ENCODE data around the gene GLI3. TPM values are rescaled to one million over a fixed set of nuclear protein-coding genes. Genes with fewer than 3 reads are reported as not detected.

GLI3 gene
- total RNA-seq, 1 donor from 2014 or later = 2.2 TPM

DNA sequence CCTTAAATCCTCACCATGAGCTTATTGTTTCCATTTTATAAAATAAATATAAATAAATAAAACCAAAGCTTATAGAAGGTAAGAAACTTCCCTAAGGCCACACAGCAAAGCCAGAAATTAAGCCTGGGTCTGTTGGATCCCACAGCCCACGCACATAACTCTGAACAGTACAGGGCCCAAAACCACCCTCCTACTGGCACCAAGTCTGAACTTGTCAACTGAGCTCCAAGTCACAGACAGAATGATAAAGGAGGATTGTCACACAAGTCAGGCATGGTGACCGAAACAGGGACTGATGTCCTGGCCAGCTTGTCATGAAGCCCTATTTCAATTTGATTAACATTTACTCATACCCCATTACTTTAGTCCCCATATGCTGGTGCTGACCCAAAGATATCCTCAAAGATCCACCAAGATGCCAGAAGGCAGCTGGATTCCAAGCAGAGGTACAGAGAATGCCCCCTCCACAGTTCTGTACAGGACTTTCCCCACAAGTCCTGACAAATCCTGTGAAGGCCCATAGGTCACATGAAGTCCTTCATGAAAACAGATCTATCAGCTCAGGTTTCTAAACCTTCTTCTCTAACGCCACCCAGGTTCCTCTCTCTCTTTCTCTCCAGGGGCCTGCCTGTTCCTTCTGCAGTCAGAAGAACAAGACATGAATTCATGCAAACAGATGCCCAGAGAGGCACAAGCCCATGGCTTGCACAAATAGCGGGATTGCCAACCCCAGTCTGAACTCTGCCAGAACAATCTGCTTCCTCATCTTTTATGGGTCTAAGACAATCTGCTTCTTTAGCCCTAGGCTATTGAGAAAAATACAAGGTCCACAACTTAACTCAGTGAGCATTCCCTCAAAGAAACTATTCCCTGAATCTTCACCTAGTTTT is 60.9 kb downstream of the GLI3 start:
- H3K4me3 ChIP-seq = no peak overlapping the region
- H3K4me1 ChIP-seq = no peaks in the 10 kb centered on the region
- TF ChIP-seq, protein P1, sequence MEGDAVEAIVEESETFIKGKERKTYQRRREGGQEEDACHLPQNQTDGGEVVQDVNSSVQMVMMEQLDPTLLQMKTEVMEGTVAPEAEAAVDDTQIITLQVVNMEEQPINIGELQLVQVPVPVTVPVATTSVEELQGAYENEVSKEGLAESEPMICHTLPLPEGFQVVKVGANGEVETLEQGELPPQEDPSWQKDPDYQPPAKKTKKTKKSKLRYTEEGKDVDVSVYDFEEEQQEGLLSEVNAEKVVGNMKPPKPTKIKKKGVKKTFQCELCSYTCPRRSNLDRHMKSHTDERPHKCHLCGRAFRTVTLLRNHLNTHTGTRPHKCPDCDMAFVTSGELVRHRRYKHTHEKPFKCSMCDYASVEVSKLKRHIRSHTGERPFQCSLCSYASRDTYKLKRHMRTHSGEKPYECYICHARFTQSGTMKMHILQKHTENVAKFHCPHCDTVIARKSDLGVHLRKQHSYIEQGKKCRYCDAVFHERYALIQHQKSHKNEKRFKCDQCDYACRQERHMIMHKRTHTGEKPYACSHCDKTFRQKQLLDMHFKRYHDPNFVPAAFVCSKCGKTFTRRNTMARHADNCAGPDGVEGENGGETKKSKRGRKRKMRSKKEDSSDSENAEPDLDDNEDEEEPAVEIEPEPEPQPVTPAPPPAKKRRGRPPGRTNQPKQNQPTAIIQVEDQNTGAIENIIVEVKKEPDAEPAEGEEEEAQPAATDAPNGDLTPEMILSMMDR (IDR thresholded peaks at IDR 0.05) = no peak
- H3K36me3 ChIP-seq = peaks cover 0 to 2% of the 10 kb centered on the region in 2 donors
- DNase-seq (ENCODE audit: low spot score in 2 of 2) = no peak
- no peaks in the 10 kb centered on the region for H3K27me3 ChIP-seq
- no peaks in the 10 kb centered on the region for H3K9me3 ChIP-seq
- no peak overlapping the region for H3K27ac ChIP-seq
- intact Hi-C loops (cut with DNase I) = no loop called here

DNA sequence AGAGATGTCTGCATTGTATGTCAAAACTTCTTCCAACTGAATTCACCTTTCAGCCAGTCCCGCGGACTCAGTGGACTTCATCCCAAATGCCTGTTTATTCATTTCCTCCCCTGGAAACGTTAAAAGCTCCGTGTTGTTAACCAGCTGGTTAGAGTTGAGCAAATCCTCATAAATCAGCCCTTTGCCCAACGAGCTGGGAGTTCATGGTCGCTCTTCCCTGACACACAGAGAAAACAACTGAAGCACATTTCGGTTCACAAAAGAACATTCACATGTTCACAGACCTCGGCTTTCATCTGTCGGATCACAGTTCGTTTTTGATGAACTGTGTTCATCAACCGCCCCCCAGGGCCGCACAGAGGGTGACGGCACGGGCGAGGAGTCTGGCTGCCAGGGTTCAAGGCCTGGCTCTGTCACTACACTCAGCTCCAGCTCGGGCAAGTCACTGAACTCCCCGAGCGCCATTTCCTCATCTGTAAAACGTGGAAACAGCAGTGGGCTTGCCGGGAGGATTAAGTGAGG is 62.6 kb downstream of the GLI3 start:
- H3K9me3 ChIP-seq = no peaks in the 10 kb centered on the region
- H3K27ac ChIP-seq = no peak overlapping the region
- intact Hi-C loops (cut with DNase I) = no loop called here
- H3K36me3 ChIP-seq = no peaks in the 10 kb centered on the region
- H3K27me3 ChIP-seq = no peaks in the 10 kb centered on the region
- no peak for DNase-seq (ENCODE audit: low spot score in 2 of 2)
- TF ChIP-seq, protein P1 (IDR thresholded peaks at IDR 0.05) = no peak
- H3K4me3 ChIP-seq = no peak overlapping the region
- H3K4me1 ChIP-seq = no peaks in the 10 kb centered on the region

DNA sequence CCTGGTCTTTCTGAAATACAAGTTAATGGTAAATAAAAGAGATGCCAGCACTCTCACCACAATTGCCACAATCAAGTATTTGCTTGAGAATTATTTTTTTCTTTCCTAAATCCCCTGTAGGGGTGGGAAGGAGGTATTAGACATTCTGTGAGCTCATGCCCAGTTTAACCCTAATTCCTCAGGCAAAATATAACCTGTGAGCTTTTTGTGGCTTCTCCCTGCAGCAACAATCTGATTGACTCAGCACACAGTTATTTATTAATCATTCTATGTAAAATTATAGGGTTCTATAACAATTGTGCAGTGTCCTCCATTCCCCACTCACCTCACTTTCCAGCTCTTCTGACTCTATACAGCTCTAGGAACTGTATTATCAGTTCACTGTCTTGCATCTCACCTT is 66.3 kb downstream of the GLI3 start:
- Histone ChIP-seq H3K36me3 (no peaks in the 10 kb centered on the region), H3K4me3 (no peak overlapping the region), H3K27ac (no peak overlapping the region), H3K27me3 (no peaks in the 10 kb centered on the region), H3K9me3 (no peaks in the 10 kb centered on the region), H3K4me1 (no peaks in the 10 kb centered on the region)
- DNase-seq (ENCODE audit: low spot score in 2 of 2) = no peak
- intact Hi-C loops (cut with DNase I) = no loop called here
- TF ChIP-seq, protein P1 (IDR thresholded peaks at IDR 0.05) = no peak

DNA sequence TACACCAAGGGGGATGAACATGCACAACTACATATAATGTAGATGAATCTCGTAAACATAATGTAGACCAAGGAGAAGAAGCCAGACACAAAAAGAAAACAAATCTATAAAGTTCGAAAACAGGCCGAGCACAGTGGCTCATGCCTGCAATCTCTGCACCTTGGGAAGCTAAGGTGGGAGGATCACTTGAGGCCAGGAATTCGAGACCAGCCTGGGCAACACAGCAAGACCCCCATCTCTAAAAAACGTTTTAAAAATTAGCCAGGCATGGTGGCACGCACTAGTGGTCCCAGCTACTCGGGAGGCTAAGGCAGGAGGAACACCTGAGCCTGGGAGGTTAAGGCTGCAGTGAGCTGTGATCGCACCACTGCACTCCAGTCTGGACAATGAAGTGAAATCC is 68.5 kb downstream of the GLI3 start:
- H3K36me3 ChIP-seq = no peaks in the 10 kb centered on the region
- H3K27ac ChIP-seq = no peak overlapping the region
- DNase-seq (ENCODE audit: low spot score in 2 of 2) = no peak
- TF ChIP-seq, protein P1 (IDR thresholded peaks at IDR 0.05) = no peak
- H3K27me3 ChIP-seq = no peaks in the 10 kb centered on the region
- no peaks in the 10 kb centered on the region for H3K4me1 ChIP-seq
- H3K9me3 ChIP-seq = no peaks in the 10 kb centered on the region
- no peak overlapping the region for H3K4me3 ChIP-seq
- intact Hi-C loops (cut with DNase I) = no loop called here

DNA sequence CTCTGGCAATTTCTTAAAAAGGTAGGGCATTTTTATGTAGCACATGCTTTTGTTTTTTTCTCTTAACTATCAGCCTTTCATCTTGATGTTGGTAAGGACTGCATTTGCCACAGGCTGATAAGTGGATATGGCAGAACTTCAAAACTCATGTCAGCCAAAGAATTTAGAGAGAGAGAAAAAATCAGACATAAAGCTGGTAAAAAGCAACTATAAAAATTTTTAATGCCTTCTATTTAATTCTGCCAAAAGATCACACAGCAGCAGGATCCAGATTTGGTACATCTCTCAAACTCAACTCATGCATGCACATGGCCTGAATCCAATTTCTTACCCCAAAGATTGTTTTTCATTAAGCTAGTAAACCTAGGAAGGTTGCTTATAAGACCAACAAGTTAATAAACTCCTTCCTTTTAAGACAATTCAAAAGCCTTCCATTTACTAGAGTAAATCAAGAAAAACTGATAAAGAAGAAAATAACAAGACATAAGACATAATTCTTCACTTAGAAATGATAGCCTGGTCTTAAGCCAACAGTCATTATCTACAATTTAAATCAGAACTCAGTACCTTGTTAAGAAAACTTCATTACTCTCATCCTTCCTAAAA is 69.3 kb downstream of the GLI3 start:
- Histone ChIP-seq H3K27me3 (no peaks in the 10 kb centered on the region), H3K27ac (no peak overlapping the region), H3K4me3 (no peak overlapping the region), H3K4me1 (no peaks in the 10 kb centered on the region), H3K9me3 (no peaks in the 10 kb centered on the region), H3K36me3 (no peaks in the 10 kb centered on the region)
- no peak for DNase-seq (ENCODE audit: low spot score in 2 of 2)
- TF ChIP-seq, protein P1 (IDR thresholded peaks at IDR 0.05) = no peak
- intact Hi-C loops (cut with DNase I) = no loop called here
